ENCODE data around the gene HPX.

HPX gene

GRCh38 chr11:6440906-6441358 lies at the start of gene HPX:
TSS of gene HPX (minus strand) at chr11:6440987. CDS start at chr11:6440963, 24 bp downstream.
- TF ChIP-seq, protein P1, sequence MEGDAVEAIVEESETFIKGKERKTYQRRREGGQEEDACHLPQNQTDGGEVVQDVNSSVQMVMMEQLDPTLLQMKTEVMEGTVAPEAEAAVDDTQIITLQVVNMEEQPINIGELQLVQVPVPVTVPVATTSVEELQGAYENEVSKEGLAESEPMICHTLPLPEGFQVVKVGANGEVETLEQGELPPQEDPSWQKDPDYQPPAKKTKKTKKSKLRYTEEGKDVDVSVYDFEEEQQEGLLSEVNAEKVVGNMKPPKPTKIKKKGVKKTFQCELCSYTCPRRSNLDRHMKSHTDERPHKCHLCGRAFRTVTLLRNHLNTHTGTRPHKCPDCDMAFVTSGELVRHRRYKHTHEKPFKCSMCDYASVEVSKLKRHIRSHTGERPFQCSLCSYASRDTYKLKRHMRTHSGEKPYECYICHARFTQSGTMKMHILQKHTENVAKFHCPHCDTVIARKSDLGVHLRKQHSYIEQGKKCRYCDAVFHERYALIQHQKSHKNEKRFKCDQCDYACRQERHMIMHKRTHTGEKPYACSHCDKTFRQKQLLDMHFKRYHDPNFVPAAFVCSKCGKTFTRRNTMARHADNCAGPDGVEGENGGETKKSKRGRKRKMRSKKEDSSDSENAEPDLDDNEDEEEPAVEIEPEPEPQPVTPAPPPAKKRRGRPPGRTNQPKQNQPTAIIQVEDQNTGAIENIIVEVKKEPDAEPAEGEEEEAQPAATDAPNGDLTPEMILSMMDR (IDR thresholded peaks at IDR 0.05; ENCODE audit: low read depth, low read length, missing control alignments), result no peak
- no peak within 1 kb of the TSS for H3K4me3 ChIP-seq (ENCODE audit: low read depth, low read length)
- no peak for DNase-seq (ENCODE audit: low read depth)
- in situ Hi-C loops (cut with HindIII; ENCODE audit: low sequenced_read_pairs), result no loop called here

- in situ Hi-C loops (cut with HindIII; ENCODE audit: low sequenced_read_pairs), result no loop called here
- TF ChIP-seq, protein P1 (IDR thresholded peaks at IDR 0.05; ENCODE audit: low read depth, low read length, missing control alignments), result no peak
- DNase-seq (ENCODE audit: low read depth), result no peak
- H3K4me3 ChIP-seq (ENCODE audit: low read depth, low read length), result no peak overlapping the region
These were observed 48.5 kb upstream of the HPX start for GRCh38 chr11:6489306-6489705.

- TF ChIP-seq, protein P1 (IDR thresholded peaks at IDR 0.05; ENCODE audit: low read depth, low read length, missing control alignments), result no peak
- no peak overlapping the region for H3K4me3 ChIP-seq (ENCODE audit: low read depth, low read length)
- in situ Hi-C loops (cut with HindIII; ENCODE audit: low sequenced_read_pairs), result no loop called here
- no peak for DNase-seq (ENCODE audit: low read depth)
These were observed 48.0 kb upstream of the HPX start for GRCh38 chr11:6488821-6489220.

DNA sequence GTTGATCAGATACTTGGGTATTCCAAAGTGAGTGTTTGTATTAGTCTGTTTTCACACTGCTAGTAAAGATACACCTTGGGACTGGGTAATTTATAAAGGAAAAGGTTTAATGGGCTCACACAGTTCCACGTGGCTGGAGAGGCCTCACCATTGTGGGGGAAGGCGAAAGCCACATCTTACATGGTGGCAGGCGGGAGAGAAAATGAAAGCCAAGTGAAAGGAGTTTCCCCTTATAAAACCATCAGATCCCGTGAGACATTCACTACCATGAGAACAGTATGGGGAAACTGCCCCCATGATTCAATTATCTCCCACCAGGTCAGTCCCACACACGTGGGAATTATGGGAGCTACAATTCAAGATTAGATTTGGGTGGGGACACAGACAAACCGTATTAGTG lies 47.6 kb upstream of the HPX start:
- DNase-seq (ENCODE audit: low read depth), result no peak
- in situ Hi-C loops (cut with HindIII; ENCODE audit: low sequenced_read_pairs), result no loop called here
- TF ChIP-seq, protein P1 (IDR thresholded peaks at IDR 0.05; ENCODE audit: low read depth, low read length, missing control alignments), result no peak
- no peak overlapping the region for H3K4me3 ChIP-seq (ENCODE audit: low read depth, low read length)

DNA sequence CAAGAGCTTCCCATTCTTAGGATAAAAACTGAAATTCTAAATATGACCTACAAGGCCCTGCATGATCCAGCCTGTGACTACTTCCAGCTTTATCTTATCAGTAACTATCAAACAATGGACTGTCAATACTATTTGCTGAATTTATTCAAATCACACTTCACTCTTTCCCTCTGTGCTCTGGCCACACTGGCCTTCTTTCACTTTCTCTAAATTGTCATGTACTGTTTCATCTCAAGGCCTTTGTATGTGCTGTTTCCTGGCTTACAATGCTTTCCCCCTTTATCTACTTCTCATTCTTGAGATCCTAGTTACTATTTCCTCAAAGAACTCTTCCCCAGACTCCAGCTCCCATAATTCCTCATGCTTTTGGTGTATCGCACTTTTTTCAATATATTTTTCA lies 46.2 kb upstream of the HPX start:
- in situ Hi-C loops (cut with HindIII; ENCODE audit: low sequenced_read_pairs), result no loop called here

DNA sequence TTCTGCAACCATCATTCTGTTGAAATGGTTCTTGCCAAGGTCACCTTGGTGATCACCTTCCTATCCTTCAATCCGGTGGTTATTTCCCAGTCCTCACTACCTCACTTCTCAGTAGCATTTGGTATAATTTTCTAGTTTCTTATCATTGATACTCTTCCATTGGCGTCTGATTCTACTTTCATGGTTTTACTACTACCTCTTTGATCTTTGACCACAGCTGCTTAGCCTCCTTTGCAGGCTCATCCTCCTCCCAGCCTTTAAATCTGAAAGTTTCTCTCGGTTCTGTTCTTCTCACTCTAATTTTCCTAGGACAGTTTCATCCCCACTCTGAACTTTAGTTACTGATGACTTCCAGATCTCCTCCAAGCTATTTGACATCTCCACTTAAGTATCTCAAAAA lies 45.5 kb upstream of the HPX start:
- TF ChIP-seq, protein P1 (IDR thresholded peaks at IDR 0.05; ENCODE audit: low read depth, low read length, missing control alignments), result no peak

More for the DNA sequence above, 46.2 kb upstream of the HPX start:
- TF ChIP-seq, protein P1 (IDR thresholded peaks at IDR 0.05; ENCODE audit: low read depth, low read length, missing control alignments), result no peak
- H3K4me3 ChIP-seq (ENCODE audit: low read depth, low read length), result no peak overlapping the region
- no peak for DNase-seq (ENCODE audit: low read depth)

GRCh38 chr11:6485661-6486060 lies 44.9 kb upstream of the HPX start:
- no peak for DNase-seq (ENCODE audit: low read depth)
- TF ChIP-seq, protein P1 (IDR thresholded peaks at IDR 0.05; ENCODE audit: low read depth, low read length, missing control alignments), result no peak
- no peak overlapping the region for H3K4me3 ChIP-seq (ENCODE audit: low read depth, low read length)
- in situ Hi-C loops (cut with HindIII; ENCODE audit: low sequenced_read_pairs), result no loop called here

More for the DNA sequence above, 45.5 kb upstream of the HPX start:
- no peak for DNase-seq (ENCODE audit: low read depth)
- H3K4me3 ChIP-seq (ENCODE audit: low read depth, low read length), result no peak overlapping the region
- in situ Hi-C loops (cut with HindIII; ENCODE audit: low sequenced_read_pairs), result no loop called here
